OCI-LY7 (cell line): Measurements from ENCODE around the gene WDFY4.

Experiments
- CTCF ChIP-seq: fragments of 200-600 bp; sonication (generic); conservative IDR thresholded peaks from 2 replicates; pipeline ENCODE4 v1.5.1; 2014; ENCODE audit warnings: mild to moderate bottlenecking, antibody characterized with exemption, low read length, moderate library complexity, mixed read lengths
- EZH2phosphoT487 ChIP-seq: fragments of 200-600 bp; sonication (generic); IDR thresholded peaks from 2 replicates; pipeline ENCODE4 v1.6.1; 2018; ENCODE audit warnings: low read depth, borderline replicate concordance, mild to moderate bottlenecking, mixed run types, antibody characterized with exemption, low read length, moderate library complexity, mixed read lengths

DNA sequence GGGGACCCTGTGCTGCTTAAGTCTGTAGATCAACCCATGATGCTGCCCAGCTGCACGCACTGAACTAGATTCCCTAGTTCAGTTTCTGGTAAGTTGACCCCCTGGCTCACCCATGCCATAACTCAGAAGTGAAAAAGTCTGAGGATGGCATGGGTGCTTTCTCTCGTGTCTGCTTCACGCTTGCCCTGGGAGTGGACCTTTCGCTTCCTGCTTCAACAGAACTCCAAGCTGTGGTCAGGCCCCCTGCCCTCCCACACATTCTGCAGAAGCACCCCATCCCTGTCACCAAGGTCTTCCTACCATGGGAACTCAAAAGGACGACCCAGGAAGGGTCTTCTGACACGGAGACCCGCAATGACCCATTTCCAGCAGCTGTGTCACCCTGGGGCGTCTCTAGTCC, 215.1 kb downstream of the WDFY4 start:
- TF ChIP-seq CTCF (no peak), EZH2phosphoT487 (no peak)
